ENCODE results near the gene SPEF1.
"Not testable (repeated sequence)": the region's sequence is repeated elsewhere in the genome, so short reads cannot be mapped to it uniquely, and the experiment has no call there.

- not testable (repeated sequence) for TF ChIP-seq CTCF (IDR thresholded peaks at IDR 0.05; ENCODE audit: low read depth, low read length, poor library complexity, severe bottlenecking); EZH2phosphoT487 (IDR thresholded peaks at IDR 0.05; ENCODE audit: borderline replicate concordance, low read length)
Measured at GRCh38 chr20:3794168-3794567, 12.9 kb upstream of the SPEF1 start.

Measured in DOHH2 (cell line).